ENCODE measurements around the gene LLGL1.

The LLGL1 gene

GRCh38 chr17:18270046-18270931, 44.9 kb downstream of the LLGL1 start:
- DNase-seq (ENCODE audit: low read depth) = no peak

DNA sequence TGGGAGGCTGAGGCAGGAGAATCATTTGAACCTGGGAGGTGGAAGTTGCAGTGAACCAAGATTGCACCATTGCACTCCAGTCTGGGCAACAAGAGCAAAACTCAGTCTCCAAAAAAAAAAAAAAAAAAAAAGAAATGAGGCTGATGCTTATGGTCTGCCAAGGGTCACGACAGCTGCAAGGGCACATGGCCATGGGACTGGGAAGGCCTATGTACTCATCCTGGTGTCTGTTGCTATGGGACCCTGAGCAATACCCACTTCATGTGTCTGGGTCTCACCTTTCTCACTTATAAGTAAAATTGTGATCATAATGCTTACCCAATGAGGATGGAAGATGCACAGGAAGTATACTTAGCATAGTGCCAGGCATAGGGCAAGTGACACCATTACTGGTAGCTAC, 51.6 kb downstream of the LLGL1 start:
- no peak for DNase-seq (ENCODE audit: low read depth)

DNA sequence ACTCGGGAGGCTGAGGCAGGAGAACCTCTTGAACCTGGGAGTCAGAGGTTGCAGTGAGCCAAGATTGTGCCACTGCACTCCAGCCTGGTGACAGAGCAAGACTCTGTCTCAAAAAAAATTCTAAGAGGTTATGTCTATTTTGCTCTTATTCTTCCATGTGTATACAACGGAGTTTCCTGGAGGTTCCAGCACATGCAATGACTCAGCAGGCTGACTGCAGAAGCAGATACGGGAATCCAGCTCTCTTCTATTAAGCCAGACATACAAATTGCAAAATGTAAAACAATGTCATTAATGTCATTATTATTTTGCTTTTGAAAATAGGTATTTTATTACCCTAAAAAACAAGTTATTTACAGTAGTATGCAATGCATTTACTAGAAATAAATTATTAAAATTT, 53.4 kb downstream of the LLGL1 start:
- no peak for DNase-seq (ENCODE audit: low read depth)

GRCh38 chr17:18280249-18280648, 54.8 kb downstream of the LLGL1 start:
- DNase-seq (ENCODE audit: low read depth) = no peak

DNA sequence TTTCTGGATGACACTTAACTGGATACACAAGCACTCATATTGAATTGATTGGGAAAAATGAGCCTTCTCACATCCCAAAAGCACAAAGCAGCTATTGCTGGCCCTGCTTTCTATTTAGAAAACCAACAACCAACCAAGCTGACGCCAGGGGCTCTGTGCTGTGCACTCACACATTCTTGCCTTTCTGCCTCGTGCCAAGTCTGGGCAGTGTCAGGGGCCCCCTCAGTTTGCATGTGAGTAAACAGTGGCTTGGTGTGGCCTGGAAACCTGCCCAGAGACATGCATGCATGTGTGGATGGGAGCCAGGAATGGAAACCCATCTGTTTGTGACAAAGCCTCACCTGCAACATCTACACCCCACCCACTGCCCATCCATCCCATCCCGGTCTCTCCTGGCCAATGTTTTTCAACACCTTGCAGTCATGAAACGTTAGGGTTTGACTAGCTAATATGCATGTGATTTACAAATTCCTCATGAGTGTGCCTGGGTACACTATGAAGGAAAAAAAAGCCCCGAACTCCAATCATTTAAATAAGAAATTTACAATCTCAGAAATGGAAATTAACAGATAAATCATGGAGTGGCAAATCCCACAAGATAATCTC, 55.4 kb downstream of the LLGL1 start:
- no peak for DNase-seq (ENCODE audit: low read depth)

DNA sequence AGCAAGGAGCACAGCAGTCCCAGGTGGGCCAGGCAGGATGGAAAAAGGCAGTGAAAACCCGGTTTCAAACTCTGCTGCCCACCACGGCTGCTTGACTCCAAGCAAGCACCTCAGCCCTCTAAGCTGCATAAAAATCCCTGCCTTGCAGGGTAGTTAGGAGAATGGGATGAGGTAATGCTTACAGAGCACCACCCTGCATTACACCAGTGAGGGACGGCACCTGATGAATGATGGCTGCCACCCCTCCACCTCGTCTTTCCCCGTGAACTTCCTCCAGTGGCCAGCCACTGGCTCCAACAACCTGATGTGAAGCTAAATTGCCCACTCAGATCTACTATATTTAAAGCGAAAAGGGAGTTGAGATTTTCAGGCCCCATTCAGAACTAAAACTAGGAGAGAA, 56.4 kb downstream of the LLGL1 start:
- no peak for DNase-seq (ENCODE audit: low read depth)

DNA sequence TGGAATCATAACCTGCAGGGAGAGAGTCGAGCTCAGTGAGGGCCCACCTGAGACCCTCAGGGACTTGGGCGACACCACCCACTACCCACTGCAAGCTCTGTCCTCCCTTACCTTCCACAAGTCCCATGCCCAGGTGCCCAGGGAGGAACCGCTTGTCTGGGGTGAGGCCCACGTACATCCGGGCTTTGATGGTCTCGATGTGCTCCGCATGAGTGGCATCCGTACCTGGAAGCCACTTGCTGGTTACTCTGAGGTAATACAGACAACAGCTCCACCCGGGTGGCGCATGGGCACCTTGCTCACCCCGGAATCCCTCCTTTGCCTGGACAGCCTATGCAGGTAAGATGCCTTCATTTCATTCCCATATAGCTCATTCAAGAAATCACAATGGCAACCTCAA, 59.9 kb downstream of the LLGL1 start:
- no peak for DNase-seq (ENCODE audit: low read depth)

DNA sequence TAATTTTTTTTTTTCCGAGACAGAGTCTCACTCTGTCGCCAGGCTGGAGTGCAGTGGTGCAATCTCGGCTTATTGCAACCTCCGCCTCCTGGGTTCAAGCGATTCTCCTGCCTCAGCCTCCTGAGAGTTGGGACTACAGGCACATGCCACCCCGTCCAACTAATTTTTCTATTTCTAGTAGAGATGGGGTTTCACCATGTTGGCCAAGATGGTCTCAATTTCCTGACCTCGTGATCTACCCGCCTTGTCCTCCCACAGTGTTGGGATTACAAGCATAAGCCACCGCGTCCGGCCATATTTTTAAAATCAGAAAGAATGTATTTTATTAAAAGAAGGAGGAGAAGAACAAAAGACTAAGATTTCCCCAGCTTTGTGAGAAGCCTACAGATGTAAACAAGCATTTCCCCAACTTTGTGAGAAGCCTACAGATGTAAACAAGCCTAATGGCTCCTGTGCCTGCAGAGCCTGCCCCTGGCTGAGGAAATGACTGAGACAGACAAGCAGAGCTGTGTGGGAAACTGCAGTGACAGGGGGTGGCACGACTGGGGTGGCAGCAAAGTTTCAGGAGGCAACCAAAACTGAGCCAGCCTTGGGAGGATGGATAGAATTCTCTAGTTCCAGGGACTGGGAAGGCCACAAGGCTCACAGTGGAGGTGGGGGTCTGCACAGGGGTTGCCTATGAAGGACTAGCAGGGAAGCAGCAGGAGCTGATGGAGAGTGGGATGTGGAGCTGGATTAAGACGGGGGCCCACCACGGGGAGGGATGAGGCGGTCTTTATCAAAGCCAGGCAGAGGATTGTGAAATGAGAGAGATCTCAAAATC, 66.5 kb downstream of the LLGL1 start:
- DNase-seq (ENCODE audit: low read depth) = no peak
